Skin epidermis (tissue), 12 donors: ENCODE data around the gene HTT.

Experiments
- H3K27ac ChIP-seq, 21 experiments: fragments of 200-600 bp; sonication (generic) in 11 of 21; one replicate each; pipeline ENCODE4 v1.5.0; 2020; ENCODE audit warnings: mild to moderate bottlenecking in 3 of 21, inconsistent platforms in 2 of 21, moderate library complexity in 2 of 21
- H3K4me3 ChIP-seq, 7 experiments: fragments of 200-600 bp; sonication (generic) in 2 of 7; one replicate each; pipeline ENCODE4 v1.5.0; 2020; ENCODE audit warnings: inconsistent platforms in 2 of 7, mild to moderate bottlenecking in 2 of 7, moderate library complexity in 1 of 7

The HTT gene

DNA sequence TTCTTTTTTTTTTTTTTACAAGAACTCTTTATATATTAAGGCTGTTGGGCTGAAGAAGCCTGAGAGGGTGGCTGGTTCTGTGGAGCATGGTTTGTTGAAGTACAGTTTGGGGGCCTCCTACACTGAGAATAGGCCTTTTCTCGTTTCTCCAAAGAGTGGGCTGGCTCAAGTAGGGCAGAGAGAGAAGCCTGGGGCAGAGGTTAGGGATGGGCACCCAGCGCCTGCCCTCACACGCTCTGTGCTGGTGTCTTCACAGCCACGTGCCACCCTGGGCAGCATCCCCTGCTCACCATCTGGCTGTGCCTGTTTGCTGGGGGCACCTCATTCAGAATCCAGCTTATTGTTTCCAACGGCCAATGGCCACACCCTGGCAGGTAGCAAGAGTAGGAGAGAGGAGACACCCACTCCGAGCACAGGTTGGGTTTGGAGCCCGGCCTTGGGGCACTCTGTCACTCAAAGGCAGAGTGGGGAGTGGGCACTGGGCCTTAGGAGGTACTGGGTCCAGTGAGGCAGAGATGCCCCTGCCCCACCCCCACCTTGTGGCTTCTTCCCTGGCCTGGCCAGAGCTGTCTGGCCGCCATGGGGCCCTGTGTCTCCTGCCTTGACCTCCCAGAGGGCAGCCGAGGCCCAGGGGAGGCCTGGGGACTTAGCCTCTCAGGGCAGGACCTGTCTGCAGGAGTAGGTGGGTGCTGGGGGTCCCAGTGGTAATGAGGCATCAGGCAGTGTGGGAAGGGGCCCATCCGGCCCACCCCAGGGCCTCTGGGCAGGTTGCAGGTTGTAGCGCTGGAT, 177.4 kb downstream of the HTT start:
- Histone ChIP-seq H3K27ac (no peak overlapping the region), H3K4me3 (no peak overlapping the region)

GRCh38 chr4:3252480-3252828, 178.0 kb downstream of the HTT start:
- H3K4me3 ChIP-seq = no peak overlapping the region
- H3K27ac ChIP-seq = no peak overlapping the region

DNA sequence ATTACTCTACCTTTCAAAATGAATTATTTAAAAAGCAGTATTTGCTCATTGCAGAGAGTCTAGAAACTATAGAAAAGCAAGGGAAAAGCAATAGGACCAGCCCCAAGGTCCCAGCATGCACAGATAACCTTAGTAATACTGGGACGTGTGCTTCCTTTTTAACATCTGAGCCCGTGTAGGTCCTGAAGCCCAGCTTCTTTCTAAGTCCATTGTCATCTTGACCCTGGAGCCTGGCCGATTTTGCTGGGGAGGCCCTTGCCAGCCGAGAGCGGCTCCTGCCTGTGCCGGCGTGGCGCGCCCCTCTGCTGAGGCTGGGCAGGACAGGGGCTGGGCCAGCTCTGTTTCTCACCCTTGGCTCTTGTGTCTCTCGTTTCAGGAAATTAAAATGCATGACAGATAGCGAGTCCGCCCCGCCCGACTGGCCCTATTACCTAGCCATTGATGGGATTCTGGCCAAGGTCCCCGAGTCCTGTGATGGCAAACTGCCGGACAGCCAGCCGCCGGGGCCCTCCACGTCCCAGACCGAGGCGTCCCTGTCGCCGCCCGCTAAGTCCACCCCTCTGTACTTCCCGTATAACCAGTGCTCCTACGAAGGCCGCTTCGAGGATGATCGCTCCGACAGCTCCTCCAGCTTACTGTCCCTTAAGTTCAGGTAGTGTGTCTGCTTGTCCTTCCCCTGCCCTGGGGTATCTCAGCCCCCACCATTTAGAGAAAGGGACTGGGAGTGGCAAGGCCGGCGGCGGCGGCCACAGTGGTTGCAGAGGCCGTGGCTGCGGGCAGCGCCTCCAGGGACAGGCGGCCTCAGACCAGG, 178.6 kb downstream of the HTT start:
- H3K27ac ChIP-seq = no peak overlapping the region
- H3K4me3 ChIP-seq = no peak overlapping the region

DNA sequence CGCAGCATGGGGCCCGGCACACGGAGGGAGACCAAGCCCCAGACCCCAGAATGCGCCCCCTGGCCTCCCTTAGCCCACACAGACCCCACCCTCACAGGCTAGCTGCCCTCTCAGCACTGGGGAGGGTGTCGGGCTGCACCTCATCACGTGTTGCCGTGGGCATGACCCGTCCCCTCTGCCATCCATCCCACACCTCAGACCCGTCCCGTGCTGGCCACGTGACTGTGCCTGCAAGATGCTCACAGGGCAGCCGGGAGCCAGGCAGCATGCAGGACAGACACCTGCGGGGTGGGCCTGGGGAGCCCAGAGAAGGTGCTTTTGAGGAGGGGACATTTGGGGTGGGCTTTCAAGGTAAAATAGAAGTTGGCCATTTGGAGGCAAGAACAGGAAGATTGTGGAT, 179.3 kb downstream of the HTT start:
- no peak overlapping the region for H3K4me3 ChIP-seq

GRCh38 chr4:3254302-3255131, 180.0 kb downstream of the HTT start:
- no peak overlapping the region for H3K27ac ChIP-seq

More for the DNA sequence above, 179.3 kb downstream of the HTT start:
- no peak overlapping the region for H3K27ac ChIP-seq

GRCh38 chr4:3255611-3256186, 181.2 kb downstream of the HTT start:
- Histone ChIP-seq H3K27ac (no peak overlapping the region), H3K4me3 (no peak overlapping the region)

More at GRCh38 chr4:3254302-3255131, 180.0 kb downstream of the HTT start:
- no peak overlapping the region for H3K4me3 ChIP-seq

- Histone ChIP-seq H3K4me3 (no peak overlapping the region), H3K27ac (no peak overlapping the region)
Measured at GRCh38 chr4:3256230-3257102, 182.0 kb downstream of the HTT start.

GRCh38 chr4:3257103-3257555, 182.6 kb downstream of the HTT start:
- H3K27ac ChIP-seq = no peak overlapping the region
- H3K4me3 ChIP-seq = no peak overlapping the region

DNA sequence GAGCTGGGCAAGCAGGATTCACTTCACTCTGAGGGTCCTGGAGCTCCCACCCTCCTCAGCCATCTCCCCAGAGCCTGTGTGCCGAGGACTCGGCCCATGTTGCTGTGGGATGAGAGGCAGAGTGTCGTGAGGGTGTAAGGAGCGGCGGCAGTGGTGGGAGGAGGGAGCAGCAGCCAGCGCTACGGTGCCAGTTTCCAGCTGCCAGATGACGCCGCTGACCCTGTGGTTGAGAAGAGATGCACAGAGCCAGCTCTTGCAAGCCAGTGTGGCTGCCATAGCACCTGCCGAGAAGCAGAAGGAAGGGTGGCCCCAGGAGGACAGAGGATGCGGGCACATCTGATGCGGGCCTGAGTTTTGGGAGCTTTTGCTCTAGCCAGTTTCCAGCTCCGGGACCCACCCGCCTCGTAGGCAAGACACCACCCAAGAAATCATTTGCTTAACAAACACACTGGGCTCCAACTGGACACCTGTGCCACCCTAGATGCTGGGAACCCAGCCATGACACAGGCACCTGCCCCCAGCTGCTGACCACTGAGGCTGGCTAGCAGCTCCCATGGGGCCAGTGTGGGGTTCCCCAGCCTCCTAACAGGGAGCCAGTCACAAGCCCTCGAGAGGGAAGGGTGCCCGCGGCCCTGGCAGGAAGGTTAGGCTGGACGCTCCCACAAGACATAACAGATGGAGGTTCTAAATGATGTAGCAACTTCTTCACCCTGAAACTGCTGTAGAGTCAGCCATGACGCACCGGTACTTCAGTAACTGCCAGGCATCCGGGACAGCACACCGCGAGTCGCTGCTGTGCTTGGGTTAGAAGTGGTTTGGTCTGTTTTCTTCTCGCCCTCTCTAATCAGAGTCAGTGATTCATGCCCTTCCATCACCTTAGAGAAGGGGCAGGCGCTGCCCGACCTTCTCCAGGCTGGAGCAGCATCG, 183.3 kb downstream of the HTT start:
- Histone ChIP-seq H3K27ac (no peak overlapping the region), H3K4me3 (no peak overlapping the region)

DNA sequence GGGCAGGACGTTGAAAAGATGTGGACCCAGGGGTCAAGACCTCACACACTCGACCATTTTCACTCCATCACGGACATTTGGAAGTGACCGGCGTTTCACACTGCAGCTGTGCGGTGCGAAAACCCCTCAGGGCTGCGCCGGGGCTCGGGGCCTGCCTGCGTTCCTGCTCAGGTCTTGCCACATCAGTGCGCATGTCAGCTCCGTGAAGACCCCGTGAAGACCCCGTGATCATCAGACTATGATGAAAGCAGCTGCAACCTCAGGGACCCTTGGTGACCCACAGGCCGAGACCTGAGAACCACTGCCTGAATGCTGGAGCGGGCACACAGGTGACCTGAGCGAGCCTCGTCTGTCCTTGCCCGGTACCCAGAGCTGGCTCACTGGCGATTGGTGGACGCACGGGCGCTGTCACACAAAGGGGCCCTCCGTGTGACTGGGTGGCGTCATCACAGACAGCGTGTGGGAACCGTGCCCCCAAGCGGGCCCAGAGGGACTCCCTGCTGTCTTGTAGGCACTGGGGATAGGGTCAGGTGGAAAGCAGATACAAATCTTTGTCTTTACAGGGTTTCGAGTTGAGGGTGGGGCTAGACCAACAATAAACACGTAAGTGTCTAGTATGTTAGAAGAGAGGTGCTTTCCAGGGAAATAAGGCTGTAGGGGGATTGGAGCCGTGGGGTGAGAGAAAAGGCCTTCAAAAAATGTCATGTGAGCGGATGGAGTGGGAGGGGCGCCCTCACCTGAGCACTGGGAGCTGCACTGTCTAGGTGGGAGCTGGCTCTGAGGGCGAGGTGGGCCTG, 187.1 kb downstream of the HTT start:
- no peak overlapping the region for H3K4me3 ChIP-seq
- no peak overlapping the region for H3K27ac ChIP-seq

GRCh38 chr4:3262208-3263052, 187.9 kb downstream of the HTT start:
- no peak overlapping the region for H3K27ac ChIP-seq
- no peak overlapping the region for H3K4me3 ChIP-seq

GRCh38 chr4:3263053-3263875, 188.8 kb downstream of the HTT start:
- H3K27ac ChIP-seq = no peak overlapping the region
- H3K4me3 ChIP-seq = no peak overlapping the region

DNA sequence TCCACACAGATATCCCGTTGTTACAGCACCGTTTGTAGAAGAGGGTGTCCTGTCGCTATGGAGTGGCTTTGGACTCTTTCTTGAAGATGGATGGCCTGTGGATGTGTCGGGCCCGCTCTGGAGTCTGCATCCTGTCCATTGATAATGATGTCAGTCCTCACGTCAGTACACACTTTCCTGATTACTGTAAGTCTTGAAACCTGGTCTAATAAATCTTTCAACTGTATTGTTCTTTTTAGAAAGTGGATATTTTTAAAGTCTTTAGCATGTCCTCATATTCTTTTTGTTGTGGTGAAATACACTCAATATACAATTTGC, 189.4 kb downstream of the HTT start:
- H3K4me3 ChIP-seq = no peak overlapping the region
- H3K27ac ChIP-seq = no peak overlapping the region

- no peak overlapping the region for H3K27ac ChIP-seq
- H3K4me3 ChIP-seq = no peak overlapping the region
Measured at GRCh38 chr4:3266076-3266475, 191.6 kb downstream of the HTT start.

GRCh38 chr4:3267576-3268394, 193.3 kb downstream of the HTT start:
- no peak overlapping the region for H3K27ac ChIP-seq

More at GRCh38 chr4:3267576-3268394, 193.3 kb downstream of the HTT start:
- no peak overlapping the region for H3K4me3 ChIP-seq
